ENCODE results near the gene MPIG6B. TPM values are rescaled to one million over a fixed set of nuclear protein-coding genes. Genes with fewer than 3 reads are reported as not detected.

MPIG6B gene, protein sequence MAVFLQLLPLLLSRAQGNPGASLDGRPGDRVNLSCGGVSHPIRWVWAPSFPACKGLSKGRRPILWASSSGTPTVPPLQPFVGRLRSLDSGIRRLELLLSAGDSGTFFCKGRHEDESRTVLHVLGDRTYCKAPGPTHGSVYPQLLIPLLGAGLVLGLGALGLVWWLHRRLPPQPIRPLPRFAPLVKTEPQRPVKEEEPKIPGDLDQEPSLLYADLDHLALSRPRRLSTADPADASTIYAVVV
- not detected in 2 replicates for total RNA-seq

DNA sequence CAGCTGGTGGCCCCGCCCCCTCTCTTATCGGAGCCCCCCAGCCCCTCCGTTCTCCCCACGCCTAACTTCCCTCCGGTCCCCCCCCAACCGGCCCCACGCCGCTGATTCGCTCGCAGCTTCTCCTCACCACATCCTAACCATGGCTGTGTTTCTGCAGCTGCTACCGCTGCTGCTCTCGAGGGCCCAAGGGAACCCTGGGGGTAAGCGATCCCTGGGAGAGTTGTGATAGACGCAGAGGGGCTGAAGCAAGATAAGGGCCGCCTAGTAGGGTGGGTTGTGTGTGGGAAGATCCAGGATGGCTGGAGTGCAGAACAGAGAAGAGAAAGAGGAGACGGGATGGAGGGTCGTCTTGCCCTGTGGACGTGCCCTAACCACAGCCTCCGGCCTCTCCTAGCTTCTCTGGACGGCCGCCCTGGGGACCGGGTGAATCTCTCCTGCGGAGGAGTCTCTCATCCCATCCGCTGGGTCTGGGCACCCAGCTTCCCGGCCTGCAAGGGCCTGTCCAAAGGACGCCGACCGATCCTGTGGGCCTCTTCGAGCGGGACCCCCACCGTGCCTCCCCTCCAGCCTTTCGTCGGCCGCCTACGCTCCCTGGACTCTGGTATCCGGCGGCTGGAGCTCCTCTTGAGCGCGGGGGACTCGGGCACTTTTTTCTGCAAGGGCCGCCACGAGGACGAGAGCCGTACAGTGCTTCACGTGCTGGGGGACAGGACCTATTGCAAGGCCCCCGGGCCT is at the start of gene MPIG6B:
Gene MPIG6B (plus strand): TSS at position 129 of the 735 bp plus-strand sequence. CDS start 11 bp downstream, at position 140.

DNA sequence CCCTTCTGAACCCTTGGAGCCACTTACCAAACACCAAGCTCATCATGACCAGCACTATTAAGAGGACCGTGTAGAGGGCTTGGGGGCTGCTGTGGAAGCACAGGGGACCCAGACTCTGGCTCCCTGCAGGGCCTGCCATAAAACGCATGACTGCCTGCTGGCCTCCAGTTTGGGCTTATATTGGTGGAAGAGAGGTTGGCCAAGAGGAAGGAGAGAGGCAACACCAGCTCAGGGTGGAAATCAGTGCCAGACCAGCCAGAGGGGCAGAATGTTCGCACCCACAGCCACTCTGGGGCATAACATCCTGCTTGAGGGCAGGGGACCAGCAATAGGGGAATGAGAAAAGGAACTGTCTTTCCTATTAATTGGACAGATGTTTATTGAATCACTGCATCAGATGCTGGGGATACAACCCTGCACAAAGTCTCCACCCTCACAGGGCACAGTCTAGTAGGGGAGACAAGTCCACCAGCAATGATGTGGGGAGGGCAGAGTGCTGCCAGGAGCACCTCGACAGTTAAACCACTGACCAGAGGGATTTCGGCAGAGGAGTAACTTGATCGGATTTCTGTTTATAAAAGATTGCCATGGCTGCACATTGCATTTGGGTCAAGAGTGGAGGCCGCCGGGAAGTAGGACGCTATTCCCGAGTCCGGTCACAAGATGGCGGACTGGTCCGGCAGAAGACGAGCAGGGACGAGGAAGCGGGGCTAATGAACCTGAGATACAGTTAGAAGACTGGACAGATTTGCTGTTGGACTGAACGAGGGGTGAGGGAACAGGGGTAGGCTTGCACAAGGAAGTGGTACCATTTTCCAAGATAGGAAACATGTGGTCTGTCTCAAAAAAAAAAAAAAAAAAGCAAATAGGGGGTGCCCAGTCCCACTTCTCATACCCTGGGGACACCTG is 42.7 kb upstream of the MPIG6B start, which contains the start of gene LY6G5C:
Gene LY6G5C (minus strand): TSS at position 842 of the 909 bp plus-strand sequence. CDS start 694 bp downstream, at position 148.

DNA sequence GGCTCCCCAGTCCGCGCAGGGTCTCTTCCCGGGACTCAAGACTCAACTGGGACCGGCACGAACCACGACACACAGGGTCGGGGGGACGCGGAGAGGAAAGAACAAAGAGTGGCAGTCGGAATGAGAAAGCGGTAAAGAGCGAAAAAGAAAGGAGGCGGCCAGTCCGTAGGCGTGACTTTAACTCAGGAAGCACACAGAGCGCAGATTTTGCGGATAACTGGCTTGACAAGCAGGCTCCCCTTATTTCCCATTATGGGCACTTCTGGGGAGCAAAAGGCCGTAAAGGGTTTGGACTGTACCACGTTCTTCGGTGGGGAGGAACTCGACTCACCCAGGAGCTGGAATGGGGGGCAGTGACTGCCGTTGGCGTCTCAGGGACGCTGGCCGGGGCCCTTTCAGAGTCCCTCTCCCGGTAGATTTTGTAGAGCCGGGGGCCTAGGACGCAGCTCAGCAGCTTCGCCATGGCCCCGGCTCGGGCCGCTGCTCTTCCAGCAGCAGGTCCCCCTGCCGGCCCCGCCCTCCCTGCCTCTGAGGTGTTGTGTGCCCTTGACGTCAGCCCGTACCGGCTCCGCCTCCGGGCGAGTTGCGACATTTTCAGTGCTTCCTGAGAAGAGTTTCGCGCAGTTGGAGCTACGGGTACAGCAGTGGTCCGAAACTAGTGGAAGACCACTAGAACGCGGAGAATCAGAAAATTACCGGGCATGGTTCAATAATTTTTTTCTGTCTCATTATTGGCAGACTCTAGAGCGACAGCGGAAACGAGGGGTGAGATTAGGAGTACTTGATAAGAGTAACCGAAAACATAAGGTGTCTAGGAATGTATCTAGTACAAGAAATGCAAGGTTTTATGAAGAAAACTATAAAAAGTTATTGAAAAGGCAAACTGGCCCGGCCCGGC is 20.1 kb upstream of the MPIG6B start, which contains the start of gene ABHD16A:
Gene ABHD16A (minus strand): TSS at position 506 of the 898 bp plus-strand sequence. CDS start 43 bp downstream, at position 463.

DNA sequence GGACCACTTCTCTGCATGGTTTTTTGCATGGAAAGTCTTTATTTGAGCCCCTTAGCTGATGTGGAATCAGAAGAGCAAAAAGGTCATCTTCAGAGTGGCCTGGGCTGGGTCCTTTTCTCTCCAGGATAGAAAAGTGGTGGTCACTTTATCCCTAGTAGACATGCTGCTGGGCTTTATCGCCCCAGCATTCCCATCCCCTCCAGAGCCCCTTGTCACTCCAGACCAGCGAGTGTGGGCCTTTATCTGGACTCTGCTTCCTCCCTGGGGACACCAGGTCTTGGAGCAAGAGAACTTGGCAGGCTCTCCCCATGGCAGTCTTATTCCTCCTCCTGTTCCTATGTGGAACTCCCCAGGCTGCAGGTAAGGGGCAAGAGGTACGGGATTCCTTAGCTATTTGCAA is 16.6 kb upstream of the MPIG6B start, which contains the start of gene LY6G6F:
Gene LY6G6F (plus strand): TSS at position 268 of the 400 bp plus-strand sequence. CDS start 41 bp downstream, at position 309.

DNA sequence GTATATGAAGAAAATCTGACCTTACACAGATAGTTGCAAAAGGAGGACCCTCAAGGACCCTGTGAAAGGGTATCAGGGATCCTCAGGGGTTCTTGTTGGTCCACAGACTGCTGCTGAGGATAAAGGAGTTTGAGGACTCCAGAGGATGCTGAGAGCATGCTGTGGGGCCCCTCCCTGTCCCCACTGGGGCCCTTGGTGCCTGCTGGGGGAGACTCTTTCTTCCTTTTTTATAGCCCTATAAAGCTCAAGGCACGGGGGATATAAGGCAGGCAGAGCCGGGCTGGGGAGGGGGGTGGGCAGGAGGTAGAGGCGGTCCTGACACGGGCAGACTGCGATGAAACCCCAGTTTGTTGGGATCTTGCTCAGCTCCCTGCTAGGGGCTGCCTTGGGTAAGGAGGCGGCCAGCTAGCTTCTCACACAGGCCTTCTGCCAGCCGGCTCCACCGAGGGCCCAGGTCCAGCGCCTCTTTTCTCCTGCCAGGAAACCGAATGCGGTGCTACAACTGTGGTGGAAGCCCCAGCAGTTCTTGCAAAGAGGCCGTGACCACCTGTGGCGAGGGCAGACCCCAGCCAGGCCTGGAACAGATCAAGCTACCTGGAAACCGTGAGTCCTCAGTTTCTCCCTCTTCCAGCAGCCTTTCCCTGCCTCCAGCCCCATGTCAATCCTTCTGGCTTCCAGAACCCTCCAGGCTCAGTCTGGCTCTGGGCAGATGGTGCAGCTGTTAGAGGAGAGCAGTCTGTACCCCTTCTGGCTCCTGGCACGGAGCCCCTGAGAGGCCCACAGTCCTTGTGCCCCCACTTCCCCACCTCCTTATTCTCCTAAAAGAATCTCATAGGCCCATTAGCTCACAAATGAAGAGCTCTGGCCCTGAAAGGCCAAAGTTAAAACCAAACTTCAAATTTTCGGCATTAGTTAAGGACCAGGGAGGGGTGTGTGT is 7.9 kb upstream of the MPIG6B start, which contains the start of gene LY6G6D:
Gene LY6G6D (plus strand): TSS at position 327 of the 937 bp plus-strand sequence. CDS start 8 bp downstream, at position 335.

DNA sequence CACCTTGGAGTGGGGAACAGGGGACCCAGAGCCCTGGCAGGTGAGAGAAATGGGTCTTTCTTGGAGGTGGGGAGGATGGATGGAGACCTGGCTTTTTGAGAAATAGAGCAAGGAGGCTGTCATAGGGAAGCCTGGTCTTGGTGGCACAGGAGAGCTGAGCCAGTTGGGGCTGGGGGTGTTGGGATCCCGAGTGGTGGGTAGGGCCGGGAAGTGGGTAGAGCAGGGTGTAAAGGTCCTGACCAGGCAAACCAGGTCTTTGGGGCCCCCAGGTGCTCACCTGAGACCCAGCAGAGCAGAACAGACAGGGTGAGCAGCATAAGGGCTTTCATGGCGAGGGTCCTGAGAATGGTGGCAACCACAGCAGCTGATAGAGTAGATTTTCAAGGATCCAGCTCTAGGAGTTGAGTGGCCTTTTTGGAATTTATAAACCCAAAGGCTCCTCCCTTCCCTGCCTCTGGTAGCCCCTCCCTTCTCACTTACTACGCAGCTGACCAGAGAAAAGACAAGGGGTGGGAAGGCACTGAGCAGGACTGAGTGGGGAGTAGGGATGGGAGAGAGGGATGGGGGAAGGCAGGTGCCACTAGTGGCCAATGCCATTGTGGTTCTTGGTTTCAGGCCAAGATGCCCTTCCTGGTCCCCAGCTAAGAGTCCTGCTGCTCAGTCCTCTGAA is 1.7 kb upstream of the MPIG6B start, which contains the start of gene LY6G6C:
Gene LY6G6C (minus strand): TSS at position 396 of the 670 bp plus-strand sequence. CDS start 67 bp downstream, at position 329.

DNA sequence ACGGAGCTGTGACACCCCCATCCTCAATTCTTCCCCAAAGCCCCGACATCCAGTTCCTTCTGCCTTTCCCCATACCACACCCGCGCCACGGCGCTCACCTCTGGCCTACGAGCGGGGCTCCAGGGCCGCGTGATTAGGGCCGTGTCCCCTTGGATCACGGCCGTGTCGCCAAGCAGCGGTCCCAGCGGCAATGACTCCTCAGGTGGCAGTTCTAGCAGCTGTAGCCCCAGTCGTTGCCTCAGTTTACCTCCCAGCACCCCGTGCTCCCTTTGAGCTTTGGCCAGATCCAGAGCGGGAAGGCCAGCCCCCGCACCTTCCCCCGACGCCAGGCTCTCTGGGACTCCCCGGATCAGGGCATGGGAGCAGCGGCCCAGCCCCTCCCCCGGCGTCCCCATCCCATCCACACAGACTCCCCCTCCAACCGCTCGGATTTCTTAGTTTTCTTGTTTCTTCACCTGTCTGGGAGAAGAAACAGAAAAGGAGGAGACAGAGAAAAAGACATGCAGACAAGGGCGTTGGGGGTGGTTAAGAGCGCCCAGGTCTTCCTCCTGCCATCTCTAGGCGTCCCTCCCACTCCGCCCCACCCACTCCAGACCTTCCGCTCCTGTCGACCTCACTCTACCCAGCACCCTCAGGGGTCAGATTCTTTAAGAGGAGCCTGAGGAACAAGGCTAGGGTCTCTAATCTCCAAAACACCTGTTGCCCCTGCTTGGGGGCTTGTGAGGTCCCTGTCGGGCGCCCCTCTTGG is 5.8 kb downstream of the MPIG6B start, which contains the start of gene DDAH2:
Gene DDAH2 (minus strand): TSS at position 533 of the 748 bp plus-strand sequence. CDS start 138 bp downstream, at position 395.

DNA sequence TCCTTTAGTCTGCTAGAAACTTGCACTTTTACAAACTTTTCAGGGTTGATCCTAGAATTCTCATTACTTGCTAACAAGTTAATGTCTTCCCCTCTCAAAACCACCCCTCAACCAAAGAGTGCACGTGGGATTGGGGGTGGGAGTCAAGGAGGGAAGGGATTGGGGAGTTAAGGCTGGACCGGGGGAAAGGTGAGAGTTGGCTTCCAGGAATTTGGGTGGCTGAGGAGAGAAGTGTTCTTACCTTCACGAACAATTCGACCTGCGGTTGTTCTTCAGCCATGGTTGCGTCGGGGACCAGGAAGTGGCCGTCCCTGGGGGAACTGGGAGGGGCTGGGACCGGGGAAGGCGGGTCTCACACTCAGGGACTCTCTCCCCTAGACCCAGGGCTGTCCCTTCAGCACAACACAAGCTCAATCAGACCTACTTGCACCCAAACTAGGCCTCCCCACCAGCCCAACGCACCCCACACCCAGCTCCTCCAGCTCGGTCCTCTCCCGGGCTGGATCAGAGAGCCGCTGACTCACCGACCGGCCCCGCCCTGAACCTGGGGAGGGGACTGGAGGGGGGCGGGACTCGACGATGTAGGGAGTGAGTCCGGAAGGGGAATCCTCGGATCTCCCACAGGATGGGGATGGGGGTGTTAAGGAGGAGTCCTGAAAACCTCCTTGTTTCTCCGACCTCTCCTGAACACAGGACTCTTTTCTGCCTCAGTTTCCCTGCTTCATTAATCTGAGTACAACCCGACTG is 13.0 kb downstream of the MPIG6B start, which contains the start of gene CLIC1:
Gene CLIC1 (minus strand): TSS at position 510 of the 747 bp plus-strand sequence. CDS start 230 bp downstream, at position 280.

DNA sequence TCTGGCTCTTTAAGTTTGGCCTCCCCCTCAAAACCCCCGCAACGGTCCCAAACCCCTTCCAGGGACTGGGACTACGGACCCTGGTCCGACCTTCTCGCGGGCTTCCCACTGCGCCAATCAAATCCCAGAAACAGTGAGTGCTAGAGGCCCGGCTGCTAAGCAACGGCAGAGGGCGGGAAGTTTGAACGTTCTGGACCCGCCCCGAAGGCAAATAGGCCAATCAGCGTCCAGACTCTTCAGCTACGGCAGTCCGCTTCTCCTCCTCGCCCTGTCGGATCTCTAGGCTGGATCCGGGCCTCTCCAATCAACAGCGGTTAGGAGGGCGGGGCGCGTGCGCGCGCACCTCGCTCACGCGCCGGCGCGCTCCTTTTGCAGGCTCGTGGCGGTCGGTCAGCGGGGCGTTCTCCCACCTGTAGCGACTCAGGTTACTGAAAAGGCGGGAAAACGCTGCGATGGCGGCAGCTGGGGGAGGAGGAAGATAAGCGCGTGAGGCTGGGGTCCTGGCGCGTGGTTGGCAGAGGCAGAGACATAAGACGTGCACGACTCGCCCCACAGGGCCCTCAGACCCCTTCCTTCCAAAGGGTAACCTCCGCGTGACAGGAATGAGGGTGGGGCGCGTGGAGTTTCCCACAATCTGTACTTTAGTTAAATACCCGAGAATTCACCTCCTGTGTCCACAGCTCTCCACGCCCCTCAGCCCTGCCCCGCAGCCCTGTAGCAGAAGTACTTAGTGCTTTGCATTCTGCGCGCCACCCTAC is 16.6 kb downstream of the MPIG6B start, which contains the start of gene MSH5:
Gene MSH5 (plus strand): TSS at position 367 of the 758 bp plus-strand sequence. CDS start 462 bp downstream, outside the sequence.

DNA sequence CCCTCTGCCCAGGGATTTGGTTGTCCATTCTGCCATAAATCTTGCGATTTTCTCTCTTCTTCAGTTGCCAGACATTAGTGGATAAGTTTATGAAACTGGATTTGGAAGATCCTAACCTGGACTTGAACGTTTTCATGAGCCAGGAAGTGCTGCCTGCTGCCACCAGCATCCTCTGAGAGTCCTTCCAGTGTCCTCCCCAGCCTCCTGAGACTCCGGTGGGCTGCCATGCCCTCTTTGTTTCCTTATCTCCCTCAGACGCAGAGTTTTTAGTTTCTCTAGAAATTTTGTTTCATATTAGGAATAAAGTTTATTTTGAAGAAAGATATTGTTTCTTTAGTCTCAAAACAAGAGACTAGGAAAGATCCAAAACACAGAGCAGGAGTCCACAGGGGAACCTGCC is 39.2 kb downstream of the MPIG6B start, which contains the start of gene SAPCD1:
Gene SAPCD1 (plus strand): TSS at position 301 of the 400 bp plus-strand sequence. CDS start 399 bp downstream, outside the sequence.

Other genes with a start within 250 kb of the MPIG6B start
- gene MICB, start 225.2 kb upstream of the MPIG6B start, total RNA-seq = 23.4 and 50.3 TPM in 2 replicates
- not detected in 2 replicates for gene MCCD1, start 194.4 kb upstream of the MPIG6B start, total RNA-seq
- gene DDX39B, start 181.4 kb upstream of the MPIG6B start, total RNA-seq = 354 and 456 TPM in 2 replicates
- gene ATP6V1G2, start 176.8 kb upstream of the MPIG6B start, total RNA-seq = 0.97 and 2.0 TPM in 2 replicates
- gene NFKBIL1, start 175.8 kb upstream of the MPIG6B start, total RNA-seq = 25.3 and 26.9 TPM in 2 replicates
- gene LTA, start 151.1 kb upstream of the MPIG6B start, total RNA-seq = not detected in 2 replicates
- gene TNF, start 147.8 kb upstream of the MPIG6B start, total RNA-seq = under 0.01 TPM in 1 of 2 replicates, not detected in the other
- gene LTB, start 140.9 kb upstream of the MPIG6B start, total RNA-seq = 3.2 and 6.7 TPM in 2 replicates
- gene LST1, start 137.1 kb upstream of the MPIG6B start, total RNA-seq = 0.32 TPM in 1 of 2 replicates, not detected in the other
- not detected in 2 replicates for gene NCR3, start 130.4 kb upstream of the MPIG6B start, total RNA-seq
- gene AIF1, start 108.1 kb upstream of the MPIG6B start, total RNA-seq = not detected in 2 replicates
- 22.2 and 24.0 TPM in 2 replicates for gene PRRC2A, start 102.7 kb upstream of the MPIG6B start, total RNA-seq
- gene BAG6, start 70.7 kb upstream of the MPIG6B start, total RNA-seq = 90.4 and 110 TPM in 2 replicates
- 0.30 TPM in 1 of 2 replicates, not detected in the other for gene APOM, start 67.5 kb upstream of the MPIG6B start, total RNA-seq
- 18.8 and 21.1 TPM in 2 replicates for gene C6orf47, start 62.6 kb upstream of the MPIG6B start, total RNA-seq
- gene GPANK1, start 58.4 kb upstream of the MPIG6B start, total RNA-seq = 10.2 and 10.7 TPM in 2 replicates
- 84.3 and 95.2 TPM in 2 replicates for gene CSNK2B, start 57.3 kb upstream of the MPIG6B start, total RNA-seq
- 0.97 and 1.7 TPM in 2 replicates for gene LY6G5B, start 53.4 kb upstream of the MPIG6B start, total RNA-seq
- under 0.01 and 2.7 TPM in 2 replicates for gene LY6G5C, start 42.3 kb upstream of the MPIG6B start, total RNA-seq
- 41.3 and 51.1 TPM in 2 replicates for gene ABHD16A, start 20.0 kb upstream of the MPIG6B start, total RNA-seq
- not detected in 2 replicates for gene LY6G6F, start 16.5 kb upstream of the MPIG6B start, total RNA-seq
- not detected in 2 replicates for gene LY6G6D, start 8.0 kb upstream of the MPIG6B start, total RNA-seq
- not detected in 2 replicates for gene LY6G6C, start 1.6 kb upstream of the MPIG6B start, total RNA-seq
- 68.5 and 79.6 TPM in 2 replicates for gene DDAH2, start 5.9 kb downstream of the MPIG6B start, total RNA-seq
- gene CLIC1, start 13.2 kb downstream of the MPIG6B start, total RNA-seq = 865 and 1,138 TPM in 2 replicates
- 7.1 and 7.9 TPM in 2 replicates for gene MSH5, start 16.6 kb downstream of the MPIG6B start, total RNA-seq
- 0.65 TPM in 1 of 2 replicates, not detected in the other for gene SAPCD1, start 39.3 kb downstream of the MPIG6B start, total RNA-seq
- gene VWA7, start 54.0 kb downstream of the MPIG6B start, total RNA-seq = not detected in 2 replicates
- 50.3 and 57.1 TPM in 2 replicates for gene VARS1, start 72.4 kb downstream of the MPIG6B start, total RNA-seq
- gene LSM2, start 83.6 kb downstream of the MPIG6B start, total RNA-seq = 57.2 and 65.0 TPM in 2 replicates
- gene HSPA1L, start 91.9 kb downstream of the MPIG6B start, total RNA-seq = 0.76 and 0.97 TPM in 2 replicates
- gene HSPA1A, start 92.2 kb downstream of the MPIG6B start, total RNA-seq = 43.5 and 61.9 TPM in 2 replicates
- 60.1 and 104 TPM in 2 replicates for gene HSPA1B, start 104.4 kb downstream of the MPIG6B start, total RNA-seq
- 58.1 and 93.8 TPM in 2 replicates for gene NEU1, start 139.4 kb downstream of the MPIG6B start, total RNA-seq
- 0.15 and 0.32 TPM in 2 replicates for gene SLC44A4, start 155.6 kb downstream of the MPIG6B start, total RNA-seq
- gene EHMT2, start 174.3 kb downstream of the MPIG6B start, total RNA-seq = 36.4 and 43.8 TPM in 2 replicates
- gene ZBTB12, start 178.7 kb downstream of the MPIG6B start, total RNA-seq = 2.6 and 2.9 TPM in 2 replicates
- not detected in 2 replicates for gene C2, start 204.3 kb downstream of the MPIG6B start, total RNA-seq
- gene CFB, start 222.7 kb downstream of the MPIG6B start, total RNA-seq = 1.3 and 7.9 TPM in 2 replicates
- gene NELFE, start 235.6 kb downstream of the MPIG6B start, total RNA-seq = 118 and 128 TPM in 2 replicates
- 33.7 and 49.4 TPM in 2 replicates for gene SKIC2, start 235.8 kb downstream of the MPIG6B start, total RNA-seq
- 10.6 and 12.7 TPM in 2 replicates for gene DXO, start 248.8 kb downstream of the MPIG6B start, total RNA-seq